GM20000 (cell line): ENCODE data around the gene AGK.
"Not testable (repeated sequence)": the region's sequence is repeated elsewhere in the genome, so short reads cannot be mapped to it uniquely, and the experiment has no call there.

Experiments used
- DNase-seq: peaks from one replicate; pipeline ENCODE4 v3.0.0; 2012; ENCODE audit warnings: low spot score
- CTCF ChIP-seq: IDR thresholded peaks from 2 replicates; pipeline ENCODE4 v1.5.1; 2012; ENCODE audit warnings: mild to moderate bottlenecking, control low read depth; ENCODE audit errors: extremely low read depth, missing control alignments

Gene AGK

GRCh38 chr7:141679014-141679413 lies 127.8 kb downstream of the AGK start:
- no peak for DNase-seq
- TF ChIP-seq CTCF = no peak

GRCh38 chr7:141685285-141686023 lies 134.2 kb downstream of the AGK start:
- no peak for DNase-seq
- no peak for TF ChIP-seq CTCF

DNA sequence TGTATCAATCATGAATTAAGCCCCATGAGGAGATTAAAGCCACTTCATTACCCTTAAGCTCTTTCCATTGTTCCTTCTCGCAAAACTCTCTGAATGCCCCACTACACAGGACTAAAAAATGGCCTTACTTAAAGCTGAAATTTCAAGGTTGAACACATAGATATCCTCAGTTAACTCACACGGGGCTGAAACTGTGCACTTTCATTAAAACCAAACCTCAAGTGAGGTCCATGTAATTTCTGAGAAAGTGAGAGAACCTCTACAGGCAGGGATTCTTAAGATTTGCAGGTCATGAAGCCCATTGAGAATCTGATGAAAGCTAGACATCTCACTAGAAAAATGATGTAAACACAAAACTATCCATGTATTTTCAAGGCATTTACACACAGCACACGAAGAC lies 134.9 kb downstream of the AGK start:
- DNase-seq = no peak
- TF ChIP-seq CTCF = no peak

- no peak for DNase-seq
- no peak for TF ChIP-seq CTCF
Observed at GRCh38 chr7:141686670-141687069, 135.5 kb downstream of the AGK start.

DNA sequence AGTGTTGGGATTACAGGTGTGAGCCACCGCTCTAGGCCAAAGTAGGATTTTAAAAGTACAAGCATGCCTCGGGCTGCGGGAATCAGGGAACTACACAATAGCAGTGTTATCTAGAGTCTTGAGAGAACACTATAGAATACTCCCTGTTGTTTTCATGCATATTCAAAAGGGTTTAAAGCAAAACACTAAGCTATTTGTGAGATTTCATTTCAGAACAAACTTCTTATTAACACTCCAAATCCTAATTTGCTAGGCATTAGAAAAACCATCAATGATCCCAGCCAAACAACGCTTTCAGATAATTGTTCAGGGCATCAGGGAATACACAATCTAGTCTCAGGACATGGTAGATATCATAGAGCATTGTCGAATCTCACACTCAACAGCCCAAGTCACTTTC lies 136.8 kb downstream of the AGK start:
- no peak for TF ChIP-seq CTCF
- DNase-seq = no peak

DNA sequence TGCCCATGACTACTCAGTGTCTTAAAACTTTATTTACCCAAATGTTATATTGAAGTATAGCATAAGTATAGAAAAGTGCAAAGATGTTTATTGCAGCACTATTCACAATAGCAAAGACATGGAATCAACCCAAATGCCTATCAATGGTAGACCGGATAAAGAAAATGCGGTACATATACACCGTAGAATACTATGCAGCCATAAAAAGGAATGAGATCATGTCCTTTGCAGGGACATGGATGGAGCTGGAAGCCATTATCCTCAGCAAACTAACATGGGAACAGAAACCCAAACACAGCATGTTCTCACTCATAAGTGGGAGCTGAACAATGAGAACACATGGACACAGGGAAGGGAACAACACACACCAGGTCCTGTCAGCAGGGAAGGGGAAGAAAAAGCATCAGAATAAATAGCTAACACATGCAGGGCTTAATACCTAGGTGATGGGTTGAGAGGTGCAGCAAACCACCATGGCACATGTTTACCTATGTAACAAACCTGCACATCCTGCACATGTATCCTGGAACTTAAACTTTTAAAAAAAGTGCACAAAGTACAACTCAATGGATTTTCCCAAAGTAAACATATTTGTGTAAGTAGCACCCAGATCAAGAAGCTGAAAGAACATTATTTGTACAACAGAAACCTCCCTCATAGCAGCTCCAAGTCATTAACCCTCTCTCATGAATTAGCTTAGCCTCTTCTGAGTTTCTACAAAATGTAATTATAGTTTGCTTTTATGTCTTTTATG lies 138.0 kb downstream of the AGK start:
- not testable (repeated sequence) for DNase-seq

GRCh38 chr7:141691540-141691939 lies 140.3 kb downstream of the AGK start:
- no peak for TF ChIP-seq CTCF
- no peak for DNase-seq
